Mucosa of rectum (tissue), 2 donors: ENCODE data around the gene ATP2C2.

Experiments
- H3K27ac ChIP-seq, 2 donors: one replicate each; pipeline ENCODE4 v1.7.0; 2013; ENCODE audit warnings: inconsistent platforms in 2 of 2, low read depth in 2 of 2, low read length in 2 of 2
- H3K27me3 ChIP-seq, 2 donors: one replicate each; pipeline ENCODE4 v1.7.0; 2013; ENCODE audit warnings: low read length in 2 of 2; ENCODE audit not compliant: control insufficient read depth in 2 of 2, insufficient read depth in 2 of 2
- H3K36me3 ChIP-seq, 2 donors: one replicate each; pipeline ENCODE4 v1.7.0; 2013; ENCODE audit warnings: low read length in 2 of 2; ENCODE audit not compliant: control insufficient read depth in 2 of 2, insufficient read depth in 2 of 2
- H3K4me1 ChIP-seq, 2 donors: one replicate each; pipeline ENCODE4 v1.7.0; 2013; ENCODE audit warnings: low read length in 2 of 2, mild to moderate bottlenecking in 1 of 2; ENCODE audit not compliant: control insufficient read depth in 2 of 2, insufficient read depth in 2 of 2
- H3K4me3 ChIP-seq, 2 donors: one replicate each; pipeline ENCODE4 v1.7.0; 2013; ENCODE audit warnings: low read length in 2 of 2
- H3K9ac ChIP-seq, 2 donors: one replicate each; pipeline ENCODE4 v1.7.0; 2013; ENCODE audit warnings: low read length in 2 of 2, low read depth in 1 of 2, mild to moderate bottlenecking in 1 of 2
- H3K9me3 ChIP-seq, 2 donors: one replicate each; pipeline ENCODE4 v1.7.0; 2013; ENCODE audit warnings: low read length in 2 of 2; ENCODE audit not compliant: control insufficient read depth in 2 of 2
- donor health status: healthy.
- donor health status: Normal muscosa, but diverticular disease.

The ATP2C2 gene

DNA sequence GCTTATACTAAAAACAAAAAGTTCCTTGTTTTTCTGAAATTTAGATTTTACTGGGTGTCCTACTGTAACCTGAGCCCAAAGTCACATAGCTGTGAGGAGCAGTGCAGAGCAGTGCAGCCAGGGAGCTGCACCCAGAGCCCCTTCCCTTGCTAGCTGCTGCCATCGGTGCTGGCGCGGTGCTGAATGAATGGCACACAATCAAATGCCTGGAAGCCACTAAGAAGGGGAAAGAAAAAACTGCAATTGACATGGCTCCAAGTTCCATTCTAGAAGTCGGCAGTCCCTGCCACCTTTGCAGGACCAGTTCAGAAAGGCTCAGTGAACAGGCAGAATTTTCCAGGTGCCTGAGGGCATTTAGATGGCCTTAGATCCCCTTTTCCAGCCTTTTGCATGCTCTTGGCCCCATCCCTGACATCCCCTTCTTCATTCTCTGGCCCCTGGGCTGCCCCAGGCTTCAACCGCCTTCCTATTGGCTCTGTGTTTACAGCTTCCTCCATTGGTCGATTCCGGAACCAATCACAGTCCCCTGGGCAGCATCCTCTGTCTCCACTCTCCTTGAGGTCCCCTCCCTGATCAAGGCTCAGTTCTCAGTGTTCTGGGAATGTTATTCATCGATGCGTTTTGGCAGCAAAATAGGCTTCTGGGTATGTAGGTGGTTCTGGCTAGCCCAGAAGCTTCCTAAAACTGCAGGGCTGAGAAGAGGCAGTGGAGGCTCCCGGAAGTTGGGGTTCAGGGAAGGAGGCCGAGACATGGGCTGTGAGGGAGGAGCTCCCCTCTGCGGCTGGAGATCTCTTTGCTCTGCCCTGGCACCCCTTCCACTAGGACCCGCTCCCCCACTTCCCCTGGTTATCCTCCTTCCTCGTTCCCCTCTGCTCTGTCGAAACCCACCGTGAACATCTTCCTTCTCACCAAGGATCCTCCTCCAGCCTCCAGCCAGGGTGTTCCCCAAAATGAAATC is 37.9 kb downstream of the ATP2C2 start:
- no peak overlapping the region for H3K9ac ChIP-seq
- no peaks in the 10 kb centered on the region for H3K9me3 ChIP-seq
- H3K27ac ChIP-seq = no peak overlapping the region
- H3K36me3 ChIP-seq = peaks cover 32 to 59% of the 10 kb centered on the region in 2 donors
- peaks cover 0 to 9% of the 10 kb centered on the region in 2 donors for H3K4me1 ChIP-seq
- no peak overlapping the region for H3K4me3 ChIP-seq
- H3K27me3 ChIP-seq = no peaks in the 10 kb centered on the region

DNA sequence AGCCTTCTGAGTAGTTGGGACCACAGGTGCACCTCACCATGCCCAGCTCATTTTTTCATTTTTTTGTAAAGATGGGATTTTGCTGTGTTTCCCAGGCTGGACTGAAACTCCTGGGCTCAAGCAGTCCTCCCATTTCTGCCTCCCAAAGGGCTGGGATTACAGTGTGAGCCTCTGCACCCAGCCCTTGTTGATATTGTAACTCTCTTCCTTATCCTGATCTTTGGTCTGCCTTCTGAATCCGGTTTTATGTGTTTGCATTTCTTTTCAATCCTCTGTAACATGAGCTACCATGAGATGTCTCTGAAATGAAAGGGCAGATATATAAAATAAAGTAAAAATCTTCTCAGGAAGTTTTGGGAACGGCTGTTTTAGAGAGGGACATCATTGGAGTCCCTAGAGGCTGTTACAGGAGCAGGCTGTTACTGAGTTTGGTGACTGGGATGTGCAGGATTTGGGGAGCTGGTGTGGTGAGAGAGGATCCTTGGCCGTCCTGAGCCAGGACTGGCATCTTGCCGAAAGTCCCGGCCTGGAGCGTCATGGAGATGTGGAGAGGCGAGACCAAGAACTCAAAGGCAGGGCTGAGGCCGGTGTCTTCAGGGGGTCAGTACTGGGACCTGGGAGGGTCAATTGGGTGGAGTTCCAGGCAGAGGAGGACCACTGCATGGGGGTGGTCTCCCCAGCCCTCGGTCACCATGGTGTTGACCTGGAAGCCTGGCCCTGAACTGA is 39.4 kb downstream of the ATP2C2 start:
- Histone ChIP-seq H3K4me3 (no peak overlapping the region), H3K27me3 (no peaks in the 10 kb centered on the region), H3K36me3 (peaks cover 32 to 61% of the 10 kb centered on the region in 2 donors), H3K27ac (peak overlapping the region in 1 of 2 donors; percentile 56), H3K9ac (peak overlapping the region in 1 of 2 donors; percentile 29), H3K4me1 (peaks cover 0 to 9% of the 10 kb centered on the region in 2 donors), H3K9me3 (no peaks in the 10 kb centered on the region)

DNA sequence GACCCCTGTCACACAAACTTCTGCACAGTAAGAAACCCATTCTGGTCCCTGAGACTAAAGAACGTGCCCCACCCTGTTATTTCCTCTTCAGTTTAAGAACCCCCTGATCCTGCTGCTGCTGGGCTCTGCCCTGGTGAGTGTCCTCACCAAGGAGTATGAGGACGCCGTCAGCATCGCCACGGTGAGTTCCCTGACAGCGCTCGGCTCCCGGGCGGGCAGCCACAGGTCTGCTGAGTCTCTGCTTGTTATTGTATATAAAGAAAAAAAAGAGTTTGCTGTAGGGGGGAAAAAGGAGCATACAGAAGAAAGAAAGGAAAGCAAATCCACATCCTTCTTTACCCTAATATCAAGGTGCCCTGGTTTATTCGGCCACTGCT is 40.0 kb downstream of the ATP2C2 start:
- H3K27me3 ChIP-seq = no peaks in the 10 kb centered on the region
- no peak overlapping the region for H3K4me3 ChIP-seq
- peak overlapping the region in 1 of 2 donors; percentile 56 for H3K27ac ChIP-seq
- peaks cover 0 to 9% of the 10 kb centered on the region in 2 donors for H3K4me1 ChIP-seq
- no peaks in the 10 kb centered on the region for H3K9me3 ChIP-seq
- no peak overlapping the region for H3K9ac ChIP-seq
- H3K36me3 ChIP-seq = peaks cover 32 to 66% of the 10 kb centered on the region in 2 donors

- Histone ChIP-seq H3K9ac (no peak overlapping the region), H3K9me3 (no peaks in the 10 kb centered on the region), H3K27me3 (no peaks in the 10 kb centered on the region), H3K4me3 (no peak overlapping the region), H3K36me3 (peaks cover 31 to 68% of the 10 kb centered on the region in 2 donors), H3K4me1 (peaks cover 0 to 9% of the 10 kb centered on the region in 2 donors), H3K27ac (no peak overlapping the region)
Measured at GRCh38 chr16:84408856-84409255, 40.5 kb downstream of the ATP2C2 start.

DNA sequence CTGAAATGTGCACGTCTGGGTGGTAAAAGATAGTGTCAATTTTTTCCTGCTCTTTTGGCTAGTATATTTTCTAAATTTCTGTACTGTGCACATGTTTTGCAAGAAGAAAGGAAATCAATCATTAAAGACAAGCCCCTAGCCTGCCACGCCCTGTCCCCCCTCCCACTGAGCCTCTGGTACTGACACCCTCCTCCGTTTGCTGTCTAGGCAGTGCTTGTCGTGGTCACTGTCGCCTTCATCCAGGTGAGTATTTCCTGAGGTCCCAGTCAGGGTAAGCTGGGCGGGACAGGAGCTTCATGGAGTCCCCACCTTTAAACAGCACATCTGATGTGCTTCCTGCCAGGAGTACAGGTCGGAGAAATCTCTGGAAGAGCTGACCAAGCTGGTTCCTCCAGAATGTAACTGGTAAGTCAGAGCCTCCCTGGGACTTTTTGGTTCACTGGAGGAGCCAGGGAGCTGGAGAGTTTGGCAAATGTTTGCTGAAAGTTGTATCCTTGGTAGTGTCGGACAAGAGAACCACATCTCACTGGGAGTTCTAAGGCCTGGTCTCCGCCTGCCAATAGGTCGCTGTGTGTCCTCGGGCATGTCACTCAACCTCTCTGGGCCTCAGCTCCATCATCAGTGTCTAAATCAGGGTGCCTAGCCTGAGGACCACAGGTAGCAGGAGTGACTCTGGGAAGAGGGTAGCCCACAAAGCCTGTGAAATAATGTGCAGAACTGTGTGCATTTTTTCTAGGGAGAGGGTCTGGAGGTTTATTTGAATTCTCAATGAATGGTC is 42.2 kb downstream of the ATP2C2 start:
- H3K4me3 ChIP-seq = no peak overlapping the region

DNA sequence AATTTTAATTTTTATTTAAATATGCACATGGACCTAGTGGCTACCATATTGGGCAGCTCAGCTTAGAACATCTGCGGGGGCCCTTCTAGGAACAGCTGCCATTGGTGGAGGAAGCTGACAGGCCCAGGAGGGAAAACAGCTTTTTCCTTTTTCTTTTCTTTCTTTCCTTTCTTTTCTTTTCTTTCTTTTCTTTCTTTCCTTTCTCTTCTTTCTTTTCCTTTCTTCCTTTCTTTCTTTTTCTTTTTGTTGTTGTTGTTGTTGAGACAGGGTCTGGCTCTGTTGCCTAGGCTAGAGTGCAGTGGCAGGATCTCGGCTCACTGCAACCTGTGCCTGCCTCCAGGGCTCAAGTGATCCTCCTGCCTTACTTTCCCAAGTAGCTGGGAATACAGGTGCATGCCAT is 43.4 kb downstream of the ATP2C2 start:
- peaks cover 19 to 66% of the 10 kb centered on the region in 2 donors for H3K36me3 ChIP-seq
- no peak overlapping the region for H3K27ac ChIP-seq
- H3K4me1 ChIP-seq = peaks cover 0 to 9% of the 10 kb centered on the region in 2 donors
- H3K9me3 ChIP-seq = no peaks in the 10 kb centered on the region
- no peak overlapping the region for H3K9ac ChIP-seq
- no peak overlapping the region for H3K4me3 ChIP-seq
- H3K27me3 ChIP-seq = no peaks in the 10 kb centered on the region

More for the DNA sequence above, 42.2 kb downstream of the ATP2C2 start:
- Histone ChIP-seq H3K27ac (no peak overlapping the region), H3K36me3 (peaks cover 21 to 69% of the 10 kb centered on the region in 2 donors), H3K4me1 (peaks cover 0 to 9% of the 10 kb centered on the region in 2 donors), H3K9me3 (no peaks in the 10 kb centered on the region), H3K9ac (no peak overlapping the region), H3K27me3 (no peaks in the 10 kb centered on the region)

DNA sequence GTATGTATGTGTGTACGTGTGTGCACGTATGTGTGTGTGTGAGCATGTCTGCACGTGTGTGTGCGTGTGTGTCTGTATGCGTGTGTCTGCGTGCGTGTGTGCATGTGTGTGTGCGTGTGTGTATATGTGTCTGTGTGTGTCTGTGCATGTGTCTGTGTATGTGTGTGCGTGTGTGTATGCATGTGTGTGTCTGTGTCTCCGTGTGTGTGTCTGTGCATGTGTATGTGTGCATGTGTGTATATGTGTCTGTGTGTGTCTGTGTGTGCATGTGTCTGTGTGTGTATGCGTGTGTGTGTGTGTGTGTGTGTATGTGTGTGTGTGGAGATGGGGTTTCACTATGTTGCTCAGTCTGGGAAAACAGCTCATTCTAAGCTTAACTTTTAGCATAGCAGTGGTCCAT is 43.9 kb downstream of the ATP2C2 start:
- Histone ChIP-seq H3K4me1 (peaks cover 0 to 4% of the 10 kb centered on the region in 2 donors), H3K36me3 (peaks cover 16 to 67% of the 10 kb centered on the region in 2 donors), H3K4me3 (no peak overlapping the region), H3K9ac (no peak overlapping the region), H3K27ac (no peak overlapping the region), H3K9me3 (no peaks in the 10 kb centered on the region), H3K27me3 (no peaks in the 10 kb centered on the region)

DNA sequence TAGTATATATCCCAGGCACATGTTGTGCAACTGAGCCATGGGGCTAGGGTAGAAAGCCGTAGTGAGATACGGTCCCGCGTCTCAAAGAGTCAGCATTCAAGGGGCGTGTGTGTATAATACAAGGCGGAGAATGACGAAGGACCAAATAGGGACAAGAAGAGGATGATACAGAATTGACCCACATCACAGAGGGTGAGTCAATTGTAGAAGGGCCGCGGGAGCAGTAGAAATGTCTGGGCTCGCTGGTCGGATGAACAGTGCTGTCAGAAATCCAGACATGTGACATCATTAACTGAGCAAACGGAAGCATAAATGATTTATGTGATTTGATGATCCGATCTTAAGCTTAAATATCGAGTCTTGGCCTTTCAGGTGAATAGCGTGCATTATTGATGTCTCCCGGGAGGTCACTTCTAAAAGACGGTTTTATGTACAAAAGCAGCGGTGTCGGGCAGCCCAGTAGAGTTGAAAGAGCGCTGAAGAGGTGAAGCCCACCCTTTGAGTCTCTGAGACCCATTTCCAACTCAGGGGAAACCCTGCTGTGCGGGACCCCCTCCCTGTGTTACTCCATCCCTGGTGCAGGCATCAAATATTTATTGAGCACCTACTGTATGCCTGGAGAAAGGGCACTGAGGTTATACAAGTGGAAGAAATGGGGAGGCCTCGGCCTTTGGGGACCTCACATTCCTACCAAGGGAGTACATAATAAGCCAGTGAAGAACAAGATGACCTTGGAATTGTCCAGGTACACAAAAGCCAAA is 45.1 kb downstream of the ATP2C2 start:
- H3K36me3 ChIP-seq = peaks cover 21 to 67% of the 10 kb centered on the region in 2 donors
- H3K4me1 ChIP-seq = no peaks in the 10 kb centered on the region
- H3K9ac ChIP-seq = no peak overlapping the region
- no peak overlapping the region for H3K27ac ChIP-seq
- no peaks in the 10 kb centered on the region for H3K9me3 ChIP-seq
- H3K4me3 ChIP-seq = no peak overlapping the region
- no peaks in the 10 kb centered on the region for H3K27me3 ChIP-seq

- Histone ChIP-seq H3K4me1 (no peaks in the 10 kb centered on the region), H3K9me3 (no peaks in the 10 kb centered on the region), H3K27me3 (no peaks in the 10 kb centered on the region), H3K4me3 (no peak overlapping the region), H3K27ac (no peak overlapping the region), H3K9ac (no peak overlapping the region), H3K36me3 (peaks cover 20 to 64% of the 10 kb centered on the region in 2 donors)
Measured at GRCh38 chr16:84414789-84415326, 46.5 kb downstream of the ATP2C2 start.
